HL-60 (cell line): ENCODE results near the gene EML2.

ENCODE experiments used
- DNase-seq, 2 experiments: peaks; one replicate each; pipeline ENCODE4 v3.0.0-alpha.2; 2010 to 2020; ENCODE audit warnings: low read depth in 1 of 2, low spot score in 1 of 2
- H3K27ac ChIP-seq: fragments of 250-450 bp; sonication (Bioruptor Pico); replicated peaks from 2 replicates; pipeline ENCODE4 v1.5.1; 2020; ENCODE audit warnings: mild to moderate bottlenecking, moderate library complexity
- H3K27me3 ChIP-seq: fragments of 250-450 bp; sonication (Bioruptor Pico); 2 replicates; pipeline ENCODE4 v1.5.1; 2021; ENCODE audit warnings: mild to moderate bottlenecking, moderate library complexity; ENCODE audit not compliant: insufficient read depth, poor library complexity, severe bottlenecking
- H3K4me3 ChIP-seq: replicated peaks from 2 replicates; pipeline ENCODE4 v1.5.1; 2011; ENCODE audit warnings: mild to moderate bottlenecking, control low read depth, low read length; ENCODE audit not compliant: insufficient read depth
- GABPA ChIP-seq: IDR thresholded peaks from 2 replicates; pipeline ENCODE4 v1.6.1; 2012; ENCODE audit warnings: low read depth
- POLR2AphosphoS5 ChIP-seq: IDR thresholded peaks from 2 replicates; pipeline ENCODE4 v1.6.1; 2012; ENCODE audit warnings: low read depth
- SPI1 ChIP-seq: IDR thresholded peaks from 2 replicates; pipeline ENCODE4 v1.6.1; 2012; ENCODE audit warnings: low read depth, mild to moderate bottlenecking, borderline replicate concordance
- TF ChIP-seq, protein P1 (sequence below): IDR thresholded peaks from 2 replicates; pipeline ENCODE4 v1.6.1; 2012; ENCODE audit warnings: low read depth; ENCODE audit not compliant: insufficient replicate concordance
- TF ChIP-seq, protein P2 (sequence below): IDR thresholded peaks from one replicate; pipeline ENCODE4 v1.5.1; 2011; ENCODE audit warnings: low read length, control low read depth, inconsistent platforms; ENCODE audit not compliant: insufficient read depth

The EML2 gene

GRCh38 chr19:45663800-45664199 is 24.6 kb upstream of the EML2 start:
- H3K27me3 ChIP-seq: no peaks in the 10 kb centered on the region
- DNase-seq: peak in 1 of 2 experiments; percentile 26
- no peak overlapping the region for H3K27ac ChIP-seq
- TF ChIP-seq SPI1 (no peak), POLR2AphosphoS5 (no peak), GABPA (no peak)
- TF ChIP-seq, protein P1, sequence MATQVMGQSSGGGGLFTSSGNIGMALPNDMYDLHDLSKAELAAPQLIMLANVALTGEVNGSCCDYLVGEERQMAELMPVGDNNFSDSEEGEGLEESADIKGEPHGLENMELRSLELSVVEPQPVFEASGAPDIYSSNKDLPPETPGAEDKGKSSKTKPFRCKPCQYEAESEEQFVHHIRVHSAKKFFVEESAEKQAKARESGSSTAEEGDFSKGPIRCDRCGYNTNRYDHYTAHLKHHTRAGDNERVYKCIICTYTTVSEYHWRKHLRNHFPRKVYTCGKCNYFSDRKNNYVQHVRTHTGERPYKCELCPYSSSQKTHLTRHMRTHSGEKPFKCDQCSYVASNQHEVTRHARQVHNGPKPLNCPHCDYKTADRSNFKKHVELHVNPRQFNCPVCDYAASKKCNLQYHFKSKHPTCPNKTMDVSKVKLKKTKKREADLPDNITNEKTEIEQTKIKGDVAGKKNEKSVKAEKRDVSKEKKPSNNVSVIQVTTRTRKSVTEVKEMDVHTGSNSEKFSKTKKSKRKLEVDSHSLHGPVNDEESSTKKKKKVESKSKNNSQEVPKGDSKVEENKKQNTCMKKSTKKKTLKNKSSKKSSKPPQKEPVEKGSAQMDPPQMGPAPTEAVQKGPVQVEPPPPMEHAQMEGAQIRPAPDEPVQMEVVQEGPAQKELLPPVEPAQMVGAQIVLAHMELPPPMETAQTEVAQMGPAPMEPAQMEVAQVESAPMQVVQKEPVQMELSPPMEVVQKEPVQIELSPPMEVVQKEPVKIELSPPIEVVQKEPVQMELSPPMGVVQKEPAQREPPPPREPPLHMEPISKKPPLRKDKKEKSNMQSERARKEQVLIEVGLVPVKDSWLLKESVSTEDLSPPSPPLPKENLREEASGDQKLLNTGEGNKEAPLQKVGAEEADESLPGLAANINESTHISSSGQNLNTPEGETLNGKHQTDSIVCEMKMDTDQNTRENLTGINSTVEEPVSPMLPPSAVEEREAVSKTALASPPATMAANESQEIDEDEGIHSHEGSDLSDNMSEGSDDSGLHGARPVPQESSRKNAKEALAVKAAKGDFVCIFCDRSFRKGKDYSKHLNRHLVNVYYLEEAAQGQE: no peak
- TF ChIP-seq, protein P2, sequence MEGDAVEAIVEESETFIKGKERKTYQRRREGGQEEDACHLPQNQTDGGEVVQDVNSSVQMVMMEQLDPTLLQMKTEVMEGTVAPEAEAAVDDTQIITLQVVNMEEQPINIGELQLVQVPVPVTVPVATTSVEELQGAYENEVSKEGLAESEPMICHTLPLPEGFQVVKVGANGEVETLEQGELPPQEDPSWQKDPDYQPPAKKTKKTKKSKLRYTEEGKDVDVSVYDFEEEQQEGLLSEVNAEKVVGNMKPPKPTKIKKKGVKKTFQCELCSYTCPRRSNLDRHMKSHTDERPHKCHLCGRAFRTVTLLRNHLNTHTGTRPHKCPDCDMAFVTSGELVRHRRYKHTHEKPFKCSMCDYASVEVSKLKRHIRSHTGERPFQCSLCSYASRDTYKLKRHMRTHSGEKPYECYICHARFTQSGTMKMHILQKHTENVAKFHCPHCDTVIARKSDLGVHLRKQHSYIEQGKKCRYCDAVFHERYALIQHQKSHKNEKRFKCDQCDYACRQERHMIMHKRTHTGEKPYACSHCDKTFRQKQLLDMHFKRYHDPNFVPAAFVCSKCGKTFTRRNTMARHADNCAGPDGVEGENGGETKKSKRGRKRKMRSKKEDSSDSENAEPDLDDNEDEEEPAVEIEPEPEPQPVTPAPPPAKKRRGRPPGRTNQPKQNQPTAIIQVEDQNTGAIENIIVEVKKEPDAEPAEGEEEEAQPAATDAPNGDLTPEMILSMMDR: no peak
- H3K4me3 ChIP-seq: no peak overlapping the region

- Histone ChIP-seq H3K27ac (no peak overlapping the region), H3K27me3 (no peaks in the 10 kb centered on the region), H3K4me3 (no peak overlapping the region)
- TF ChIP-seq GABPA (no peak), SPI1 (no peak), POLR2AphosphoS5 (no peak)
- TF ChIP-seq, protein P2: no peak
- TF ChIP-seq, protein P1: no peak
- no peak for DNase-seq
Measured at GRCh38 chr19:45660636-45661035, 21.4 kb upstream of the EML2 start.

DNA sequence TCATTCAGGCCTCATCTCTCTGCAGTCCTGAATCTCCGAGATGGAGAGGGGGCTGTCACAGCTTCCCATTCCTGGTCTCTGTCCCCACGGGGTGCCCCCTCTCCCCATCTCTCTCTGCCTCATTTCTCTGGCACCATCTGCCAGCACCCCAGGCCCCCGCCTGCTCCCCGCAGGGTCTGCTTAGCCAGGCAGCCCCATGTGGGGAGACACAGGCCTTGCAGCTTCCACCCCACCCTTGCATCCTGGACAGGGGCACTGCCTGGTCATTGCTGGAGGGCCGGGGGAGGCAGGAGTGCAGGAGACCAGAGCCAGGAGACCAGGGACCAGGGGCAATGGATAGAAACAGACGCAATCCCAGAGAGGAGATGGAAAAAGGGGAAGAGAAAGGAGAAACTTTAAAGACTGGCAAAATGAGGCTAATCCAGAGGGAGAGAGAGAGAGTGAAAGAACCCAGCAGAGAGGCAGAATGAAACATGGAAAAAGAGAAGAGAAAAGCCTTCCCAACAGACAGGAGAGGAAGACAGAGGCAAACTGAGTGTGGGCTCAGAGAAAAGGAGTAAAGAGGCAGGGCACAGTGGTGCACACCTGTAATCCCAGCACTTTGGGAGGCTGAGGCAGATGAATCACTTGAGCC is 20.0 kb upstream of the EML2 start:
- no peak overlapping the region for H3K4me3 ChIP-seq
- H3K27me3 ChIP-seq: no peaks in the 10 kb centered on the region
- no peak for DNase-seq
- no peak for TF ChIP-seq GABPA
- TF ChIP-seq POLR2AphosphoS5: no peak
- TF ChIP-seq, protein P1: no peak
- TF ChIP-seq, protein P2: no peak
- TF ChIP-seq SPI1: no peak
- H3K27ac ChIP-seq: no peak overlapping the region
